Left lobe of liver (tissue), 2 donors: ENCODE results near the gene CTNNB1. TPM values are rescaled to one million over a fixed set of nuclear protein-coding genes. Genes with fewer than 3 reads are reported as not detected.
"Not testable (repeated sequence)": the region's sequence is repeated elsewhere in the genome, so short reads cannot be mapped to it uniquely, and the experiment has no call there.

Experiments used
- ATAC-seq: fragments of 200-7000 bp; cut with Tn5 transposase; one replicate; pipeline ENCODE4 v1.9.1; 2020; ENCODE audit warnings: mild to moderate bottlenecking, moderate library complexity
- DNase-seq: peaks from one replicate; pipeline ENCODE4 v3.0.0-alpha.2; 2020; ENCODE audit warnings: low spot score
- total RNA-seq: library from RNA; stranded (reverse); gene quantifications from one replicate; pipeline ENCODE4 v1.2.1, GENCODE V29; 2021
- donor health status: DM: no; HTN: no; CAD: no; lungs with moderate emphysema.
- donor health status: DM: no; HTN: yes; CAD: no.

The CTNNB1 gene
- total RNA-seq, 1 donor from 2014 or later = 157 TPM

GRCh38 chr3:41248525-41248924 is 49.2 kb downstream of the CTNNB1 start:
- DNase-seq = no peak
- ATAC-seq = peak; percentile 34

- ATAC-seq = no peak
- no peak for DNase-seq
Measured at GRCh38 chr3:41249318-41249717, 50.0 kb downstream of the CTNNB1 start.

GRCh38 chr3:41250825-41251224 is 51.5 kb downstream of the CTNNB1 start:
- ATAC-seq = no peak
- no peak for DNase-seq

- ATAC-seq (no peak), DNase-seq (no peak)
Measured at GRCh38 chr3:41251593-41251992, 52.3 kb downstream of the CTNNB1 start.

- peak; percentile 79 for ATAC-seq
- DNase-seq = no peak
Measured at GRCh38 chr3:41258239-41258800, 59.0 kb downstream of the CTNNB1 start.

- DNase-seq (no peak), ATAC-seq (no peak)
Measured at GRCh38 chr3:41259449-41260062, 60.3 kb downstream of the CTNNB1 start.

- ATAC-seq = no peak
Measured at GRCh38 chr3:41260063-41260450, 60.8 kb downstream of the CTNNB1 start.

GRCh38 chr3:41265011-41265545 is 65.8 kb downstream of the CTNNB1 start:
- no peak for ATAC-seq
- no peak for DNase-seq

More at GRCh38 chr3:41260063-41260450, 60.8 kb downstream of the CTNNB1 start:
- no peak for DNase-seq

GRCh38 chr3:41265823-41266273 is 66.5 kb downstream of the CTNNB1 start:
- DNase-seq (no peak), ATAC-seq (no peak)

GRCh38 chr3:41267975-41268640 is 68.8 kb downstream of the CTNNB1 start:
- DNase-seq = no peak
- ATAC-seq = no peak

GRCh38 chr3:41272667-41273066 is 73.4 kb downstream of the CTNNB1 start:
- ATAC-seq (no peak), DNase-seq (no peak)

GRCh38 chr3:41274944-41275668 is 75.8 kb downstream of the CTNNB1 start:
- no peak for ATAC-seq
- DNase-seq = no peak

- ATAC-seq (no peak), DNase-seq (no peak)
Measured at GRCh38 chr3:41276191-41276590, 76.9 kb downstream of the CTNNB1 start.

GRCh38 chr3:41277790-41278465 is 78.6 kb downstream of the CTNNB1 start:
- no peak for ATAC-seq
- no peak for DNase-seq

GRCh38 chr3:41284934-41285333 is 85.6 kb downstream of the CTNNB1 start:
- not testable (repeated sequence) for DNase-seq

GRCh38 chr3:41286305-41286704 is 87.0 kb downstream of the CTNNB1 start:
- no peak for DNase-seq
- ATAC-seq = no peak

More at GRCh38 chr3:41284934-41285333, 85.6 kb downstream of the CTNNB1 start:
- ATAC-seq = not testable (repeated sequence)

GRCh38 chr3:41288785-41289184 is 89.5 kb downstream of the CTNNB1 start:
- no peak for DNase-seq
- no peak for ATAC-seq
